Measurements from ENCODE around the gene TRIB2. TPM values are rescaled to one million over a fixed set of nuclear protein-coding genes. Genes with fewer than 3 reads are reported as not detected.

The TRIB2 gene
- 0.29 to 0.91 TPM (median 0.41 TPM) in 5 replicates for total RNA-seq (2022; extraction: Qiagen RNA extraction)

GRCh38 chr2:12716282-12717190, at the start of gene TRIB2:
TRIB2 (plus strand) TSS chr2:12716936; CDS start chr2:12718308, 1,372 bp downstream.

Measured in A549 treated with Mapracorat at 1 μM for 4 hours (cell line).